ENCODE results near the gene SNIP1. TPM values are rescaled to one million over a fixed set of nuclear protein-coding genes. Genes with fewer than 3 reads are reported as not detected.

SNIP1 gene
- total RNA-seq, 4 donors from 2014 or later, result 5.2 to 9.2 (median 6.5) TPM

DNA sequence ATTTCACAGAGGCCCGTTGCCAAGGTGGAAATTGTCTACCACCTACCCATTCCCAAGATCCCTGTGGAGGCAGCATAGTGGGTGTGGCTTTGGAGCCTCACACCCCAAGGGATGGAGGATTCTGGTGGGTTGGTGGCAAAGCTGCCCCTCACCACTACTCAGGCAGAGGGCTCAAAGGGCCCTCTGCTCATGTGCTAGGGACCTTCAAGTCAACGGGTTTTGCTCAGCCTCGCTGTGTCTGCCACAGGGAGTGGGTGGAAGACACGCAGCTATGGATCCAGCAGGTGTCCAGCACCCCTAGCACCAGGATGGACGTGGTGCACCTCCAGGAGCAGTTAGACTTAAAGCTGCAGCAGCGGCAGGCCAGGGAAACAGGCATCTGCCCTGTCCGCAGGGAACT lies 5.0 kb upstream of the SNIP1 start:
- peaks cover 3 to 5% of the 10 kb centered on the region in 2 donors for H3K4me1 ChIP-seq
- H3K27me3 ChIP-seq, result no peaks in the 10 kb centered on the region
- ATAC-seq, result no peak
- in situ Hi-C loops (cut with MboI; ENCODE audit: low sequenced_read_pairs in 4 of 4), result loop anchor here in 2 of 4 donors (5.0 kb wide), 2 partner anchors 33 to 38 kb away; partner anchors contain the start of gene GNL2 (in 1 of the 2)
- no peaks in the 10 kb centered on the region for H3K9me3 ChIP-seq
- no peaks in the 10 kb centered on the region for H3K36me3 ChIP-seq
- no peak for DNase-seq
- no peak overlapping the region for H3K27ac ChIP-seq
- TF ChIP-seq POLR2A (IDR thresholded peaks at IDR 0.05), result no peak
- TF ChIP-seq, protein P1, sequence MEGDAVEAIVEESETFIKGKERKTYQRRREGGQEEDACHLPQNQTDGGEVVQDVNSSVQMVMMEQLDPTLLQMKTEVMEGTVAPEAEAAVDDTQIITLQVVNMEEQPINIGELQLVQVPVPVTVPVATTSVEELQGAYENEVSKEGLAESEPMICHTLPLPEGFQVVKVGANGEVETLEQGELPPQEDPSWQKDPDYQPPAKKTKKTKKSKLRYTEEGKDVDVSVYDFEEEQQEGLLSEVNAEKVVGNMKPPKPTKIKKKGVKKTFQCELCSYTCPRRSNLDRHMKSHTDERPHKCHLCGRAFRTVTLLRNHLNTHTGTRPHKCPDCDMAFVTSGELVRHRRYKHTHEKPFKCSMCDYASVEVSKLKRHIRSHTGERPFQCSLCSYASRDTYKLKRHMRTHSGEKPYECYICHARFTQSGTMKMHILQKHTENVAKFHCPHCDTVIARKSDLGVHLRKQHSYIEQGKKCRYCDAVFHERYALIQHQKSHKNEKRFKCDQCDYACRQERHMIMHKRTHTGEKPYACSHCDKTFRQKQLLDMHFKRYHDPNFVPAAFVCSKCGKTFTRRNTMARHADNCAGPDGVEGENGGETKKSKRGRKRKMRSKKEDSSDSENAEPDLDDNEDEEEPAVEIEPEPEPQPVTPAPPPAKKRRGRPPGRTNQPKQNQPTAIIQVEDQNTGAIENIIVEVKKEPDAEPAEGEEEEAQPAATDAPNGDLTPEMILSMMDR (IDR thresholded peaks at IDR 0.05 in 4 of 5, conservative IDR thresholded peaks at IDR 0.05 in 1 of 5), result no peak
- intact Hi-C loops (cut with DNase I; ENCODE audit: low total_unique reads), result no loop called here
- H3K4me3 ChIP-seq, result no peak overlapping the region

GRCh38 chr1:37558411-37558810 lies 4.3 kb upstream of the SNIP1 start:
- no peaks in the 10 kb centered on the region for H3K27me3 ChIP-seq
- H3K4me3 ChIP-seq, result no peak overlapping the region
- ATAC-seq (no peak), DNase-seq (no peak)
- peaks cover 4 to 5% of the 10 kb centered on the region in 2 donors for H3K4me1 ChIP-seq
- TF ChIP-seq, protein P1 (IDR thresholded peaks at IDR 0.05 in 4 of 5, conservative IDR thresholded peaks at IDR 0.05 in 1 of 5), result no peak
- no peak for TF ChIP-seq POLR2A (IDR thresholded peaks at IDR 0.05)
- no peaks in the 10 kb centered on the region for H3K9me3 ChIP-seq
- H3K36me3 ChIP-seq, result no peaks in the 10 kb centered on the region
- intact Hi-C loops (cut with DNase I; ENCODE audit: low total_unique reads), result no loop called here
- no peak overlapping the region for H3K27ac ChIP-seq
- in situ Hi-C loops (cut with MboI; ENCODE audit: low sequenced_read_pairs in 4 of 4), result loop anchor here in 2 of 4 donors (5.0 kb wide), 2 partner anchors 34 to 39 kb away; partner anchors contain the start of gene GNL2 (in 1 of the 2)

DNA sequence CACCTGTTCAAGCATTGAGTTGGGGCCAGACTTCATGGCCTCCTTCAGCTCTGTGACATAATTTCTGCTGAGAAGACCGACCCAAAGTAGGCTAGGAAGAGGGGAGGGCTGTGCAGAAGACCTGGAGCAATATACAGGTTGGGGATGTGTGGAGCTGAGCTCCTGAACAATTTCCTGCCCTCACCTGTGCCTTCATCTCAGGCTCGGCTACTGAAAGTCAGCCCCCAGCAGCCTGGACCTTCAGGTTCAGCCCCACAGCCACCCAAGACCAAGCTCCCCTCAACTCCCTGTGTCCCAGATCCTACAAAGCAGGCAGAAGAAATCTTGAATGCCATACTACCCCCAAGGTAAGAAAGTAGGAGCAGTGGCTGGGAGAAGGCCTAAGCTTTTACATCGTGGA lies 3.3 kb upstream of the SNIP1 start:
- H3K4me1 ChIP-seq, result peaks cover 14 to 15% of the 10 kb centered on the region in 2 donors
- TF ChIP-seq, protein P1 (IDR thresholded peaks at IDR 0.05 in 4 of 5, conservative IDR thresholded peaks at IDR 0.05 in 1 of 5), result no peak
- no peak for TF ChIP-seq POLR2A (IDR thresholded peaks at IDR 0.05)
- no peak overlapping the region for H3K27ac ChIP-seq
- no peaks in the 10 kb centered on the region for H3K27me3 ChIP-seq
- H3K9me3 ChIP-seq, result no peaks in the 10 kb centered on the region
- peaks cover 0 to 2% of the 10 kb centered on the region in 2 donors for H3K36me3 ChIP-seq
- DNase-seq (no peak), ATAC-seq (no peak)
- peak overlapping the region in 2 of 4 donors; percentile 49 to 52 for H3K4me3 ChIP-seq
- in situ Hi-C loops (cut with MboI; ENCODE audit: low sequenced_read_pairs in 4 of 4) (loop anchor here in 2 of 4 donors (5.0 kb wide), 2 partner anchors 35 to 40 kb away; partner anchors contain the start of gene GNL2 (in 1 of the 2)), intact Hi-C loops (cut with DNase I; ENCODE audit: low total_unique reads) (no loop called here)

GRCh38 chr1:37556712-37557196 lies 2.7 kb upstream of the SNIP1 start, which contains the start of gene DNALI1:
TSS of gene DNALI1 (plus strand) at chr1:37556940. CDS start at chr1:37556995, 55 bp downstream.
- no peak for TF ChIP-seq POLR2A (IDR thresholded peaks at IDR 0.05)
- TF ChIP-seq, protein P1 (IDR thresholded peaks at IDR 0.05 in 4 of 5, conservative IDR thresholded peaks at IDR 0.05 in 1 of 5), result no peak
- in situ Hi-C loops (cut with MboI; ENCODE audit: low sequenced_read_pairs in 4 of 4), result loop anchor here in 2 of 4 donors (5.0 kb wide), 2 partner anchors 36 to 41 kb away; partner anchors contain the start of gene GNL2 (in 1 of the 2)
- peak within 1 kb of the TSS; percentile 26 to 58 (median 50) for H3K4me3 ChIP-seq
- peak within 1 kb of the TSS in 2 of 4 donors; percentile 27 to 37 for H3K27ac ChIP-seq
- ATAC-seq (peak; percentile 61 to 74), DNase-seq (peak; percentile 56 to 83)
- intact Hi-C loops (cut with DNase I; ENCODE audit: low total_unique reads), result no loop called here
- peaks cover 0 to 9% of the 10 kb centered on the region in 2 donors for H3K36me3 ChIP-seq
- H3K9me3 ChIP-seq, result no peaks in the 10 kb centered on the region
- H3K27me3 ChIP-seq, result no peaks in the 10 kb centered on the region
- H3K4me1 ChIP-seq, result peaks cover 17 to 21% of the 10 kb centered on the region in 2 donors

All from gastrocnemius medialis (tissue), 4 donors.